Measurements from ENCODE around the gene TGFB1I1. TPM values are rescaled to one million over a fixed set of nuclear protein-coding genes. Genes with fewer than 3 reads are reported as not detected.

Gene TGFB1I1
- total and polyA plus RNA-seq, 2 of the 13 experiments (the other 11 are each of a cell fraction or from before 2014, with no cell fraction given), result 0.80 to 2.9 TPM

- TF ChIP-seq BCLAF1 (IDR thresholded peaks at IDR 0.05), result no peak
- TF ChIP-seq ZNF331 (CRISPR knock-in tag; IDR thresholded peaks at IDR 0.05), result peak; percentile 66
- TF ChIP-seq KLF16 (CRISPR knock-in tag; IDR thresholded peaks at IDR 0.05), result no peak
- no peak for TF ChIP-seq ARID2 (CRISPR knock-in tag; IDR thresholded peaks at IDR 0.05; ENCODE audit: borderline replicate concordance)
- TF ChIP-seq ZNF652 (CRISPR knock-in tag; IDR thresholded peaks at IDR 0.05; ENCODE audit: borderline replicate concordance, low read depth), result no peak
- TF ChIP-seq ZNF792 (CRISPR knock-in tag; IDR thresholded peaks at IDR 0.05), result no peak
- no peak for TF ChIP-seq ADNP (CRISPR knock-in tag; IDR thresholded peaks at IDR 0.05)
- TF ChIP-seq ZNF232 (CRISPR knock-in tag; IDR thresholded peaks at IDR 0.05; ENCODE audit: borderline replicate concordance), result peak; percentile 58; the same call in 1 of the 2 replicates
- 0 out of 2 replicates have a peak, but pooled peaks have one; percentile 24 for TF ChIP-seq ARNT2 (CRISPR knock-in tag; IDR thresholded peaks at IDR 0.05; ENCODE audit: low read depth)
- TF ChIP-seq RNF2 (conservative IDR thresholded peaks at IDR 0.05; ENCODE audit: low read depth), result no peak
- TF ChIP-seq ZNF496 (CRISPR knock-in tag; IDR thresholded peaks at IDR 0.05; ENCODE audit: insufficient replicate concordance), result no peak
- no peak for TF ChIP-seq ZNF530 (CRISPR knock-in tag; IDR thresholded peaks at IDR 0.05; ENCODE audit: low read depth)
- no peak; the same call in 1 of the 2 replicates for TF ChIP-seq ZNF225 (CRISPR knock-in tag; IDR thresholded peaks at IDR 0.05)
- TF ChIP-seq MXI1 (IDR thresholded peaks at IDR 0.05; ENCODE audit: borderline replicate concordance, low read depth, low read length), result peak; percentile 34; the same call in 1 of the 3 replicates
- no peak for TF ChIP-seq AGO1 (IDR thresholded peaks at IDR 0.05; ENCODE audit: low read depth, low read length, poor library complexity, severe bottlenecking)
- TF ChIP-seq MTA1 (CRISPR knock-in tag; IDR thresholded peaks at IDR 0.05; ENCODE audit: borderline replicate concordance), result 0 out of 2 replicates have a peak, but pooled peaks have one; percentile 58
- TF ChIP-seq GATAD1 (CRISPR knock-in tag; IDR thresholded peaks at IDR 0.05), result peak; percentile 50; the same call in 1 of the 2 replicates
- no peak for TF ChIP-seq POLR2AphosphoS5 (IDR thresholded peaks at IDR 0.05; ENCODE audit: low read depth, low read length)
- TF ChIP-seq HINFP (CRISPR knock-in tag; IDR thresholded peaks at IDR 0.05; ENCODE audit: low read depth), result no peak
- peak; percentile 74 for TF ChIP-seq AHR (CRISPR knock-in tag; IDR thresholded peaks at IDR 0.05)
- TF ChIP-seq ZNF772 (CRISPR knock-in tag; IDR thresholded peaks at IDR 0.05), result peak; percentile 25; the same call in 1 of the 2 replicates
- TF ChIP-seq NFE2 (CRISPR knock-in tag; IDR thresholded peaks at IDR 0.05), result no peak; the same call in 1 of the 2 replicates
- no peak for TF ChIP-seq ZKSCAN5 (CRISPR knock-in tag; IDR thresholded peaks at IDR 0.05)
- no peak for TF ChIP-seq SAFB2 (CRISPR knock-in tag; IDR thresholded peaks at IDR 0.05; ENCODE audit: borderline replicate concordance, low read depth)
- TF ChIP-seq SOX5 (CRISPR knock-in tag; IDR thresholded peaks at IDR 0.05; ENCODE audit: borderline replicate concordance), result peak; percentile 51; the same call in 1 of the 2 replicates
- no peak for TF ChIP-seq SMARCC2 (IDR thresholded peaks at IDR 0.05)
- peak; percentile 27; the same call in 1 of the 2 replicates for TF ChIP-seq ZNF143 (CRISPR knock-in tag; IDR thresholded peaks at IDR 0.05)
Observed at GRCh38 chr16:31453255-31454204, 18.4 kb upstream of the TGFB1I1 start (continued).
